OCI-LY1 (cell line): Measurements from ENCODE around the gene ZNF827.
A peak's percentile ranks its signal among the peaks of the same experiment; 100 is the strongest.

Experiments used
- H2AFZ ChIP-seq: fragments of 200-600 bp; sonication (generic), shearing (Covaris generic); 2 replicates; pipeline ENCODE4 v1.6.0; 2014; ENCODE audit warnings: antibody characterized with exemption, mild to moderate bottlenecking, low read length
- H3F3A ChIP-seq: fragments of 200-600 bp; sonication (generic), shearing (Covaris generic); 2 replicates; pipeline ENCODE4 v1.6.0; 2014; ENCODE audit warnings: mild to moderate bottlenecking, antibody characterized with exemption, low read length, moderate library complexity; ENCODE audit not compliant: insufficient read depth
- H3K27ac ChIP-seq: fragments of 200-600 bp; sonication (generic); 2 replicates; pipeline ENCODE4 v1.5.1; 2014; ENCODE audit warnings: low read length, mixed run types, mild to moderate bottlenecking, low read depth; ENCODE audit not compliant: poor library complexity, severe bottlenecking
- H3K27me3 ChIP-seq: fragments of 200-600 bp; sonication (generic); 2 replicates; pipeline ENCODE4 v1.6.0; 2014; ENCODE audit warnings: antibody characterized with exemption, mild to moderate bottlenecking, low read length, moderate library complexity; ENCODE audit not compliant: insufficient read depth
- H3K36me3 ChIP-seq: fragments of 200-600 bp; sonication (generic); 2 replicates; pipeline ENCODE4 v1.6.1; 2014; ENCODE audit warnings: mild to moderate bottlenecking, antibody characterized with exemption, low read length, moderate library complexity, mixed read lengths; ENCODE audit not compliant: insufficient read depth
- H3K4me1 ChIP-seq: fragments of 200-600 bp; sonication (generic); 2 replicates; pipeline ENCODE4 v1.5.1; 2014; ENCODE audit warnings: mild to moderate bottlenecking, low read length, moderate library complexity; ENCODE audit not compliant: insufficient read depth, severe bottlenecking
- H3K4me2 ChIP-seq: fragments of 200-600 bp; sonication (generic), shearing (Covaris generic); 2 replicates; pipeline ENCODE4 v1.6.1; 2014; ENCODE audit warnings: low read length
- H3K4me3 ChIP-seq: fragments of 200-600 bp; sonication (generic); 2 replicates; pipeline ENCODE4 v1.5.1; 2014; ENCODE audit warnings: low read length, low read depth, mild to moderate bottlenecking, mixed read lengths; ENCODE audit not compliant: poor library complexity, severe bottlenecking
- H3K79me2 ChIP-seq: fragments of 200-600 bp; shearing (Covaris generic); 2 replicates; pipeline ENCODE4 v1.6.1; 2016; ENCODE audit warnings: mixed run types, low read length, mixed read lengths; ENCODE audit not compliant: insufficient read depth
- H3K9ac ChIP-seq: fragments of 200-600 bp; sonication (generic), shearing (Covaris generic); 2 replicates; pipeline ENCODE4 v1.6.1; 2014; ENCODE audit warnings: mild to moderate bottlenecking, low read length, mixed read lengths
- H3K9me2 ChIP-seq: fragments of 200-600 bp; sonication (generic), shearing (Covaris generic); 2 replicates; pipeline ENCODE4 v1.6.1; 2014; ENCODE audit warnings: low read depth, mild to moderate bottlenecking, low read length, mixed read lengths
- H3K9me3 ChIP-seq: fragments of 200-600 bp; shearing (Covaris generic); 2 replicates; pipeline ENCODE4 v1.6.1; 2014; ENCODE audit warnings: low read length, mixed read lengths
- H4K20me1 ChIP-seq: fragments of 200-600 bp; sonication (generic), shearing (Covaris generic); 2 replicates; pipeline ENCODE4 v1.6.0; 2016; ENCODE audit warnings: mild to moderate bottlenecking, low read length; ENCODE audit not compliant: insufficient read depth
- EZH2 ChIP-seq: fragments of 200-600 bp; sonication (generic), shearing (Covaris generic); IDR thresholded peaks from 2 replicates; pipeline ENCODE4 v1.8.0; 2017; ENCODE audit warnings: borderline replicate concordance, mixed run types, mild to moderate bottlenecking, antibody characterized with exemption, low read length, moderate library complexity, mixed read lengths
- TF ChIP-seq, protein P1 (sequence below): fragments of 200-600 bp; sonication (generic), shearing (Covaris generic); IDR thresholded peaks from 2 replicates; pipeline ENCODE4 v1.5.1; 2017; ENCODE audit warnings: mild to moderate bottlenecking, antibody characterized with exemption, low read length, moderate library complexity, mixed read lengths

The ZNF827 gene

DNA sequence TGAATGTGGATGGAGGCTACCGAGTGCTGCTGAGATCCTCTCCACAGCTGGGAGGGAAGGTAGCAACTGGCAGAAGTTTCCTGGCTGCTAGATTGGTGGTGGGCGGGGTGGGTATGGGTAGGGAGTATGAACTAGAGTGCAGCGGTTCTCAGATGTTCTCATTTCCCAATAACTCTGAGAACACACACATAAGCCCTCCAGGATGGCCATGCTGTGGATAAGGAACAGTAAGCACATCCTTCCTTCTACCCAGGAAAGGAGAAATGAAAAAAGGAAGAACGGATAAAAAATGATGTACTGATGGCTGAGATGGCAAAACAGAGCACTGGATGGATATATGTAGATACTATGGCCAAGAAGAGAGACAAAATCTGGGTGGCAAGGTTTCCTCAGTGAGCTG lies 116.0 kb downstream of the ZNF827 start:
- no peaks in the 10 kb centered on the region for H3K9me3 ChIP-seq
- no peak overlapping the region for H3K4me2 ChIP-seq
- no peaks in the 10 kb centered on the region for H3K27me3 ChIP-seq
- TF ChIP-seq, protein P1, sequence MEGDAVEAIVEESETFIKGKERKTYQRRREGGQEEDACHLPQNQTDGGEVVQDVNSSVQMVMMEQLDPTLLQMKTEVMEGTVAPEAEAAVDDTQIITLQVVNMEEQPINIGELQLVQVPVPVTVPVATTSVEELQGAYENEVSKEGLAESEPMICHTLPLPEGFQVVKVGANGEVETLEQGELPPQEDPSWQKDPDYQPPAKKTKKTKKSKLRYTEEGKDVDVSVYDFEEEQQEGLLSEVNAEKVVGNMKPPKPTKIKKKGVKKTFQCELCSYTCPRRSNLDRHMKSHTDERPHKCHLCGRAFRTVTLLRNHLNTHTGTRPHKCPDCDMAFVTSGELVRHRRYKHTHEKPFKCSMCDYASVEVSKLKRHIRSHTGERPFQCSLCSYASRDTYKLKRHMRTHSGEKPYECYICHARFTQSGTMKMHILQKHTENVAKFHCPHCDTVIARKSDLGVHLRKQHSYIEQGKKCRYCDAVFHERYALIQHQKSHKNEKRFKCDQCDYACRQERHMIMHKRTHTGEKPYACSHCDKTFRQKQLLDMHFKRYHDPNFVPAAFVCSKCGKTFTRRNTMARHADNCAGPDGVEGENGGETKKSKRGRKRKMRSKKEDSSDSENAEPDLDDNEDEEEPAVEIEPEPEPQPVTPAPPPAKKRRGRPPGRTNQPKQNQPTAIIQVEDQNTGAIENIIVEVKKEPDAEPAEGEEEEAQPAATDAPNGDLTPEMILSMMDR = no peak
- no peak for TF ChIP-seq EZH2
- H3K36me3 ChIP-seq = peaks cover 27% of the 10 kb centered on the region; the same call in 1 of the 2 replicates
- no peak overlapping the region for H3K4me3 ChIP-seq
- H4K20me1 ChIP-seq = no peaks in the 10 kb centered on the region
- peaks cover 40% of the 10 kb centered on the region for H3K4me1 ChIP-seq
- H3K9me2 ChIP-seq = no peaks in the 10 kb centered on the region
- no peaks in the 10 kb centered on the region for H3K79me2 ChIP-seq
- H3K27ac ChIP-seq = no peak overlapping the region
- no peak overlapping the region for H3K9ac ChIP-seq
- no peaks in the 10 kb centered on the region for H3F3A ChIP-seq
- H2AFZ ChIP-seq = no peak overlapping the region

DNA sequence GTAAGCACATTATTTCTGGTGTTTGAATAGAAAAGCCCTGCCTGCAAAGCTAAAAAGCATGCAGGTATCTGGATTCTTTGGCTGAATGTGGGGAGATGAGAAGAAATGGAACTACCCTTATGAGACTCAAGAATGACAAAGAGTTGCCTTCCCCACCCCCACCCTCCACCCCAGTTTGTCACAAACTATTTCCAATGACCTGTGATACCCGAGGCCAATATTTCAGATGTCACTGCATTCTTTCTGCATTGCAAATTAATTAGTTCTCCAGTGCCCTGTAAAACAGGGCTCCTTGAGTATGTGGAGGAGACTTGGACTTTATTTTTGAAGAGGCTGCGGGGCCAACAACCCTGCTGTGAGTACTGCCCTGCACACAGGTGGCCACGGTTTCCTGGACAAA lies 116.4 kb downstream of the ZNF827 start:
- Histone ChIP-seq H4K20me1 (no peaks in the 10 kb centered on the region), H3K36me3 (peaks cover 27% of the 10 kb centered on the region), H3K27ac (peak overlapping the region; percentile 6), H3K4me2 (no peak overlapping the region), H3K27me3 (no peaks in the 10 kb centered on the region), H3K9me3 (no peaks in the 10 kb centered on the region), H3K4me1 (peaks cover 40% of the 10 kb centered on the region), H3K9me2 (no peaks in the 10 kb centered on the region), H3K79me2 (no peaks in the 10 kb centered on the region), H3F3A (no peaks in the 10 kb centered on the region), H3K9ac (no peak overlapping the region), H2AFZ (no peak overlapping the region), H3K4me3 (no peak overlapping the region)
- TF ChIP-seq, protein P1 = no peak
- no peak for TF ChIP-seq EZH2

DNA sequence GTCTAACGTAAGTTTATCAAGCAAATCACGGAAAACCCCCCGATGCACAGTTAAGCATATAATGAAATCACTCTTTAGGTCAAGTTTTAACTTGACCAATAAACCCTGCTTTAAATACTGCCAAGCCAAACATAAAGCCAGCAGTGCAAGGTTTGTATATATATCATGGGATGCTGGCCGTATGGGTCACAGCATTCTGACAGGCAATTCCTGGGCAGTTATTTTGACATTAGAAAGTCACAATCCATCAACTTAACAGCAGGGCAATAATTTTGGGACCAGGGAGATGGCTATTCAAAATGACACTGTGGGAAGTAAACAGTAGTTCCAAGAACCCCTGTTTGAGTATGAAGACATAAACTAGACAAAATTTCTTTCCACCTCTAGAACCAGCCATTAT lies 116.9 kb downstream of the ZNF827 start:
- Histone ChIP-seq H3K4me1 (peaks cover 40% of the 10 kb centered on the region), H3K27me3 (no peaks in the 10 kb centered on the region), H3K4me2 (no peak overlapping the region), H3K36me3 (peaks cover 31% of the 10 kb centered on the region), H3K9me3 (no peaks in the 10 kb centered on the region), H3K9ac (no peak overlapping the region), H3K9me2 (no peaks in the 10 kb centered on the region), H3K27ac (peak overlapping the region; percentile 6), H3K79me2 (no peaks in the 10 kb centered on the region), H3F3A (no peaks in the 10 kb centered on the region), H4K20me1 (no peaks in the 10 kb centered on the region), H3K4me3 (no peak overlapping the region), H2AFZ (no peak overlapping the region)
- TF ChIP-seq, protein P1 = no peak
- no peak for TF ChIP-seq EZH2
